Activated naive CD4-positive, alpha-beta T cell treated with Interleukin-2 at 50 U/mL for 16 hours (primary cell): ENCODE results near the gene YPEL2.
A peak's percentile ranks its signal among the peaks of the same experiment; 100 is the strongest.

Experiments
- DNase-seq: peaks from one replicate; pipeline ENCODE4 v3.0.0-alpha.2; 2020

The YPEL2 gene

GRCh38 chr17:59436900-59437299, 105.4 kb downstream of the YPEL2 start:
- DNase-seq: no peak

GRCh38 chr17:59437791-59438281, 106.4 kb downstream of the YPEL2 start:
- no peak for DNase-seq

GRCh38 chr17:59439262-59439661, 107.8 kb downstream of the YPEL2 start:
- DNase-seq: no peak

- no peak for DNase-seq
Observed at GRCh38 chr17:59439741-59440211, 108.3 kb downstream of the YPEL2 start.

GRCh38 chr17:59440757-59441463, 109.5 kb downstream of the YPEL2 start:
- DNase-seq: peak; percentile 84

- DNase-seq: no peak
Observed at GRCh38 chr17:59441464-59442096, 110.1 kb downstream of the YPEL2 start.

- DNase-seq: no peak
Observed at GRCh38 chr17:59443106-59443505, 111.7 kb downstream of the YPEL2 start.
